ENCODE measurements around the gene NOBOX. TPM values are rescaled to one million over a fixed set of nuclear protein-coding genes. Genes with fewer than 3 reads are reported as not detected.

The NOBOX gene
- total RNA-seq, 2 experiments from 2014 or later: not detected

DNA sequence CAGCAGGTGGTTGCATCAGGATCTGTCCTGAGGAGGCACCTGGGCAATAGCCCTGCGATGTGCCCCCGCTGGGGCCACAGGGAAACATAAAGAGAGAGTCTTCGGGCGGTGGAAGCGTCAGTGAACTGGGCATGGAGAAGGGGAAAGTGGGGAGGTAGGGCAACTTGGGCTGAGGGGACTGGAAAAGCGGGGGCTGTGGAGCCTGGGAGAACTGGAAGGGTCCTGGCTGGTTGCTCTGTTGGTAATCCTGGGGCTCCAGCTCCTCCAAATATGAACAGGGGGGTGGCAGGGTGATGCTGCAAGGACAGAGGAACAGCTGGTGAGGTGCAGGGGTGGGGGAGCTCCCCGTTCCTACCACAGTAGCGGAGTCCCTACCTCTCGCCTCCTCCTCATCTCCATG lies 5.2 kb downstream of the NOBOX start:
- intact Hi-C loops (cut with micrococcal nuclease): no loop called here
- no peak for TF ChIP-seq CTCF (IDR thresholded peaks at IDR 0.05)
- Mint-ChIP-seq H3K9me3 (no peaks in the 10 kb centered on the region), H3K4me1 (ENCODE audit: low read depth) (no peaks in the 10 kb centered on the region), H3K4me3 (no peak overlapping the region), H3K27me3 (no peaks in the 10 kb centered on the region), H3K27ac (no peak overlapping the region), H3K36me3 (ENCODE audit: low read depth) (no peaks in the 10 kb centered on the region)
- DNase-seq: no peak
- CTCF ChIA-PET: no interaction called here
- POLR2A ChIA-PET: no interaction called here
- no peak for ATAC-seq

DNA sequence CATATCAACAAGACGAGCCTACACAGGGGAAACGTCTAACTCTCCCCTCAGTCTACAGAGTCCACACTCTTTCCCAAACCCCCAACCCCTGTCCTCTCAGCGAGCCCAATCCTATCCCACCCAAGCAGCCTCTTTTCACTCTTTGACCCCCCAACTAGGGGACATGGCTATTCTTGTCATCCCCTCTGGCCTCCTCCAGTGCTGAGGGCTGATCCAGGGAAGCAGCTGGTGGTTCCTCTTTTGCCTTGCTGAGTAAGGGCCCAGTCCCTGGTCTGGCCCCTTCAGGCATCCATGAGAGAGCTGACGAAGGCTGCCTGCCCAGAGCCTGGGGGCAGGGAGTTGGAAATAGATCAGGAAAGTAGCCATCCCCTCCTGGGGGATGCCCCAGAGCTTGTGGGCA lies 6.4 kb downstream of the NOBOX start:
- no peaks in the 10 kb centered on the region for H3K4me1 Mint-ChIP-seq (ENCODE audit: low read depth)
- CTCF ChIA-PET: interaction anchor here (1.6 kb wide), 1 partner anchor 41 kb away, joined by 6 read pairs; no protein-coding TSS in a partner anchor
- intact Hi-C loops (cut with micrococcal nuclease): no loop called here

GRCh38 chr7:144391823-144392255 lies 11.7 kb downstream of the NOBOX start:
- Mint-ChIP-seq H3K4me1 (ENCODE audit: low read depth) (peaks cover 4% of the 10 kb centered on the region), H3K36me3 (ENCODE audit: low read depth) (no peaks in the 10 kb centered on the region), H3K9me3 (no peaks in the 10 kb centered on the region), H3K27ac (no peak overlapping the region), H3K4me3 (peak overlapping the region; percentile 44), H3K27me3 (peaks cover 1% of the 10 kb centered on the region)
- ATAC-seq (peak; percentile 78), DNase-seq (peak; percentile 21)
- intact Hi-C loops (cut with micrococcal nuclease): no loop called here
- TF ChIP-seq CTCF (IDR thresholded peaks at IDR 0.05): peak; percentile 66
- POLR2A ChIA-PET: no interaction called here
- CTCF ChIA-PET: interaction anchor here (1.0 to 2.2 kb wide), 11 partner anchors 9 to 490 kb away, joined by 3 to 14 read pairs (median 4); no protein-coding TSS in a partner anchor

More for the DNA sequence above, 6.4 kb downstream of the NOBOX start:
- POLR2A ChIA-PET: interaction anchor here (0.9 kb wide), 1 partner anchor 13 kb away, joined by 3 read pairs; no protein-coding TSS in a partner anchor
- Mint-ChIP-seq H3K27ac (no peak overlapping the region), H3K4me3 (no peak overlapping the region), H3K9me3 (no peaks in the 10 kb centered on the region), H3K36me3 (ENCODE audit: low read depth) (no peaks in the 10 kb centered on the region), H3K27me3 (no peaks in the 10 kb centered on the region)
- ATAC-seq (no peak), DNase-seq (no peak)
- TF ChIP-seq CTCF (IDR thresholded peaks at IDR 0.05): no peak

DNA sequence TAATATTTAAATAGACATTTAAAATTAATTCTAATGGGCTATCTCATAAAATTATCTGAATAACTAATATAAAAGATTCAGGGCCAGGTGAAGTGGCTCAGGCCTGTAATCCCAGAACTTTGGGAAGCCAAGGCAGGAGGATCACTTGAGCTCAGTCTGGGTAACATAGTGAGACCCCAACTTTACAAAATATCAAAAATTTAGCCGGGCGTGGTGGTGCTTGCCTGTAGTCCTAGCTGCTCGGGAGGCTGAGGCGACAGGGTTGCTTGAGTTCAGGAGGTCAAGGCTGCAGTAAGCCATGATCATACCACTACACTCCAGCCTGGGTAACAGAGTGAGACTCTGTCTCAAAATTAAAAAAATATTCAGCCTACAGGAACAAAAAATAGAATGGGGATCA lies 12.5 kb downstream of the NOBOX start:
- Mint-ChIP-seq H3K36me3 (ENCODE audit: low read depth) (no peaks in the 10 kb centered on the region), H3K27ac (no peak overlapping the region), H3K4me1 (ENCODE audit: low read depth) (peaks cover 8% of the 10 kb centered on the region), H3K27me3 (peaks cover 1% of the 10 kb centered on the region), H3K4me3 (no peak overlapping the region), H3K9me3 (no peaks in the 10 kb centered on the region)
- CTCF ChIA-PET: interaction anchor here (1.2 to 2.2 kb wide), 7 partner anchors 8 to 490 kb away, joined by 3 to 14 read pairs (median 8); no protein-coding TSS in a partner anchor
- DNase-seq (no peak), ATAC-seq (no peak)
- intact Hi-C loops (cut with micrococcal nuclease): no loop called here
- TF ChIP-seq CTCF (IDR thresholded peaks at IDR 0.05): no peak
- POLR2A ChIA-PET: no interaction called here

DNA sequence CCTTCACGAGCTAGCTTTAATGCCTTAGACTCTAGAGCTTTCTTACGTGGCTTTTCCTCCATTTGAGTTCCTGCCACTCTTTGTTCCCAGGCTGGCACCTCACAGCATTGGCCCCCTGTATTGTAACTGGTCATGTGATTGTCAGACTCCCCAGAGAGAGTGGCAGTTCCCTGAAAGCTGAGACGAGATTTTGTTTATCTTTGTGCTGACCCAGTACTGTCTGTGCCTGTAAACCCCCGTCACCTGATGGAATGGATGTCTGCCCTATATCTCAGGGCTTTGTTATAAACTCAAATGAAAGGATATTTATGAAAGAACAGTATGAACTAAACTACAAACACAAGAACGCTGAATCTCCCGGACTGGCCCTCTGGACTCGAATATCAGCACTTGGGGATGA lies 13.0 kb downstream of the NOBOX start:
- peaks cover 1% of the 10 kb centered on the region for H3K27me3 Mint-ChIP-seq
- no peak overlapping the region for H3K27ac Mint-ChIP-seq
- peaks cover 8% of the 10 kb centered on the region for H3K4me1 Mint-ChIP-seq (ENCODE audit: low read depth)
- no peak overlapping the region for H3K4me3 Mint-ChIP-seq
- no peaks in the 10 kb centered on the region for H3K36me3 Mint-ChIP-seq (ENCODE audit: low read depth)
- POLR2A ChIA-PET: no interaction called here
- no peak for ATAC-seq
- no peak for TF ChIP-seq CTCF (IDR thresholded peaks at IDR 0.05)
- intact Hi-C loops (cut with micrococcal nuclease): no loop called here
- no peaks in the 10 kb centered on the region for H3K9me3 Mint-ChIP-seq
- CTCF ChIA-PET: interaction anchor here (1.8 to 2.2 kb wide), 2 partner anchors 213 to 489 kb away, joined by 4 to 14 read pairs; no protein-coding TSS in a partner anchor
- no peak for DNase-seq

Data from activated CD8-positive, alpha-beta T cell treated with anti-CD3 and anti-CD28 coated beads for 36 hours (primary cell).